Tibial artery (tissue), 4 donors: ENCODE data around the gene KCP.

Source experiments
- DNase-seq, 2 donors: peaks; one replicate each; pipeline ENCODE4 v3.0.0-alpha.2; 2019
- H3K27ac ChIP-seq, 2 donors: fragments of 200-600 bp; sonication (generic) in 1 of 2; 1 replicate in 1 of 2; 2 replicates in 1 of 2; pipeline ENCODE4 v1.5.1; 2018 to 2019; ENCODE audit warnings: mild to moderate bottlenecking in 1 of 2
- H3K27me3 ChIP-seq, 2 donors: fragments of 200-600 bp; sonication (generic) in 1 of 2; one replicate each; pipeline versions ENCODE4 v1.5.1 to v1.6.0; 2016 to 2019
- H3K36me3 ChIP-seq, 3 donors: fragments of 200-600 bp; sonication (generic) in 2 of 3; one replicate each; pipeline ENCODE4 v1.5.1; 2016 to 2019; ENCODE audit warnings: mild to moderate bottlenecking in 2 of 3
- H3K4me1 ChIP-seq, 4 donors: fragments of 200-600 bp; sonication (generic) in 2 of 4; 1 replicate in 3 of 4; 2 replicates in 1 of 4; pipeline ENCODE4 v1.5.1; 2016 to 2019
- H3K4me3 ChIP-seq, 2 donors: fragments of 200-600 bp; sonication (generic) in 1 of 2; 1 replicate in 1 of 2; 2 replicates in 1 of 2; pipeline ENCODE4 v1.5.1; 2018 to 2019; ENCODE audit warnings: mild to moderate bottlenecking in 2 of 2
- H3K9me3 ChIP-seq, 3 donors: fragments of 200-600 bp; sonication (generic) in 1 of 3; one replicate each; pipeline ENCODE4 v1.5.1; 2016 to 2019
- CTCF ChIP-seq, 2 experiments: fragments of 200-600 bp in 1 of 2; fragments of 450-650 bp in 1 of 2; IDR thresholded peaks; one replicate each; pipeline ENCODE4 v1.5.1; 2017 to 2019; ENCODE audit warnings: antibody characterized with exemption in 2 of 2, mild to moderate bottlenecking in 1 of 2, moderate library complexity in 1 of 2
- intact Hi-C: fragments of 100-400 bp; cut with DNase I; formaldehyde crosslinking; loops from one replicate; pipeline ENCODE4 v1.15.0; 2023; ENCODE audit warnings: low total_unique reads

The KCP gene

GRCh38 chr7:128940494-128941322 is 30.2 kb upstream of the KCP start:
- no peak for TF ChIP-seq CTCF (IDR thresholded peaks at IDR 0.05)
- Histone ChIP-seq H3K36me3 (no peaks in the 10 kb centered on the region), H3K4me1 (peaks cover 0 to 25% (median 19%) of the 10 kb centered on the region in 4 donors), H3K9me3 (no peaks in the 10 kb centered on the region), H3K27me3 (peaks cover 0 to 41% of the 10 kb centered on the region in 2 donors), H3K4me3 (no peak overlapping the region), H3K27ac (no peak overlapping the region)
- DNase-seq: peak in 1 of 2 donors; percentile 66
- intact Hi-C loops: no loop called here

DNA sequence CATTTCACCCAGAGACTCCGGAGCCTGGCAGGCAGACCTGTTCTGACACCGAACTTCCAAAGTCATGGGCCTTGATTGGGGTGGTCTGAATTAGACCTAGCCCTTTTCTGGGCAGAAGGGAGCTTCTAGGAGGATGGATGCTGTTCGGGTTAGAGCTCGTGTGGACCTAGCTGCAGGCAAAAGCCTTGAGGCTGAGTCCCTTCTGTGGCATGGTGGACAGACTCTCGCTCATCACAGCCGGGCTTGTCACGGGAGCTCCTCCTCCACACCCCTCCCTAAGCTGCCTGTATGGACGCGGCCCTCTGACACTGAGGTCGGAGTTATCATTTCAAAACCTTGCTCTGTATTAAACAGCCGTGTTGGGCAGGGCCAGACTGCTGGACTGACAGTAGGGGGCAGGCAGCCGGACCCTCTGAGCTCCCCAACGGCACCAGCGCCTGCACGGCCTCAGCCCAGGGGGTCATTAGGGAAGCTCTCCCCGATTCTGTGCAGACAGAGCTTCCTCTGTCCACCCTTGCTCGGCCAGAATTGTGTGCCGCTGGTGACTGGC is 29.4 kb upstream of the KCP start:
- H3K9me3 ChIP-seq: no peaks in the 10 kb centered on the region
- no peak overlapping the region for H3K27ac ChIP-seq
- DNase-seq: no peak
- H3K4me1 ChIP-seq: peaks cover 0 to 25% (median 19%) of the 10 kb centered on the region in 4 donors
- no peaks in the 10 kb centered on the region for H3K36me3 ChIP-seq
- TF ChIP-seq CTCF (IDR thresholded peaks at IDR 0.05): no peak
- peaks cover 0 to 41% of the 10 kb centered on the region in 2 donors for H3K27me3 ChIP-seq
- peak overlapping the region; percentile 6 to 57 for H3K4me3 ChIP-seq
- intact Hi-C loops: no loop called here

DNA sequence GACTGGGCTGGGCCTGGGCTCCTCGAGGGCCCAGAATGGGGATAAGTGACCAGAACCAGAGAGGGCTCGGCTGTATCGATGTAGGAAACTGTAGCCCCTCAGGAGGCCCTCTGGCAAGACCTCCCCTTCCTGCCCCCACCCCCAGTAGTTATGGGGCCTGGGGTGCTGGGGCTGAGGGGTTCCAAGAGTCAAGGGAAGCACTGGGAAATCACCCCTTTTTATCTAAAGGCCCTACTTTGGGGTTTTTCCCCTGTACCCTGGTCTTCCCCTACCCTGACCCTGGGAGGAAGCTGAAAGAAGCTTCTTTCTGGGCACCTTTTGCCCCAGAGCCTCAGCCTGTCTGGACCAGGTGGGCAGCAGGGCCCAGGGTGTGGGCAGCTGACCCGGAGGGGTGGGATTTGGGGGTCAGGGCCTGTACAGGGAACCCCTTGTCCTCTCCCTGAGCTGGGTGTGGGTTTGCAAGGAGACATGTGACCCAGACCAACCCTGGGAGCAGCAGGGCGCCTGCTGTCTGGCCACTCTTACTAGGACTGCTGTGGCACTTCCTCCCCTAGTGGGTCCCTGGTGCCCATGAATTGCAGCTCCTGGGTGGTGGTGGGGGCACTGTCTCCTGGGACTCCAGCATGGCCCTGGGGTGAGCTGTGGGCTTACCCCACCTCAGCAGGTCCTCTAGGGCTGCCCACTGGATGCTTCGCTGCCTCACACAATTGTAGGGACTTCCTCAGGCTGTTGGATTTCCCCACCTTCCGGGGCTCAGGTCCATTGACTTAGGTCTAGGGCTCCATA is 28.8 kb upstream of the KCP start:
- no peaks in the 10 kb centered on the region for H3K36me3 ChIP-seq
- H3K27me3 ChIP-seq: peaks cover 0 to 48% of the 10 kb centered on the region in 2 donors
- peak in 1 of 2 donors; percentile 50 for DNase-seq
- no peak for TF ChIP-seq CTCF (IDR thresholded peaks at IDR 0.05)
- H3K9me3 ChIP-seq: no peaks in the 10 kb centered on the region
- intact Hi-C loops: no loop called here
- H3K4me1 ChIP-seq: peaks cover 0 to 25% (median 19%) of the 10 kb centered on the region in 4 donors
- H3K27ac ChIP-seq: no peak overlapping the region
- peak overlapping the region; percentile 57 to 58 for H3K4me3 ChIP-seq

DNA sequence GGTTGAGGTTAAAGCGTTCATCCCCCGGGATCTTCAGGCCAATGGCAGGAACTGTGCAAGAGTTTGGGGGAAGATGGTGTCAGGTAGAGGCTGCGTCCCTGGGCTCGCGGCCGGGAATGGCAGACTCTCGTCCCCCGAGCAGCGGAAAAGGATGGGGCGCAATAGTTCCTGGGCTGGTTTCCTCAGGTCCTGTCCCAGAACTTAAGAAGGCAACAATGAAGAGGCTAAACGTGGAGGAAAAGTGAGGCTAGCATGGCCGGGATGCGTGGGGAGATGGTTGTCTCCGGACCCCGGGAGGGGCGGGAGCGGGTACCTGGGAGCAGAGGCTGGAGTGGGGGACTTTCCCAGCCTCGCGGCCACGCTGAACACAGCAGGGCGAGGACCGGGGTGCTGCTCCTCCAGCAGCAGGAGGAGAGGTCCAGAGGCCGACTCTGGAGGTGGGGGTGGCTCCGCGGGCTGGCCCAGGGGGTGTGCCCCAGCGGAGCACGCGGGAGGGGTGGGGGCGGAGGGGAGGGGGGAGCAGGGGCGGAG is 28.1 kb upstream of the KCP start:
- H3K36me3 ChIP-seq: no peaks in the 10 kb centered on the region
- peaks cover 0 to 51% of the 10 kb centered on the region in 2 donors for H3K27me3 ChIP-seq
- DNase-seq: no peak
- peak overlapping the region; percentile 57 to 58 for H3K4me3 ChIP-seq
- intact Hi-C loops: no loop called here
- H3K27ac ChIP-seq: no peak overlapping the region
- peaks cover 0 to 25% (median 19%) of the 10 kb centered on the region in 4 donors for H3K4me1 ChIP-seq
- H3K9me3 ChIP-seq: no peaks in the 10 kb centered on the region
- TF ChIP-seq CTCF (IDR thresholded peaks at IDR 0.05): no peak
